Measurements from ENCODE around the gene TXNDC12.
"Not testable (repeated sequence)": the region's sequence is repeated elsewhere in the genome, so short reads cannot be mapped to it uniquely, and the experiment has no call there.

The TXNDC12 gene

GRCh38 chr1:52049337-52049736 lies 5.7 kb downstream of the TXNDC12 start:
- DNase-seq (ENCODE audit: low read depth in 4 of 4, low spot score in 1 of 4): not testable (repeated sequence)

GRCh38 chr1:52045666-52046195 lies 9.3 kb downstream of the TXNDC12 start:
- DNase-seq (ENCODE audit: low read depth in 4 of 4, low spot score in 1 of 4): not testable (repeated sequence)

GRCh38 chr1:52045236-52045635 lies 9.8 kb downstream of the TXNDC12 start:
- no peak for DNase-seq (ENCODE audit: low read depth in 4 of 4, low spot score in 1 of 4)

- no peak for DNase-seq (ENCODE audit: low read depth in 4 of 4, low spot score in 1 of 4)
These were observed 13.3 kb downstream of the TXNDC12 start for GRCh38 chr1:52041551-52042185.

GRCh38 chr1:52037909-52038308 lies 17.1 kb downstream of the TXNDC12 start:
- no peak for DNase-seq (ENCODE audit: low read depth in 4 of 4, low spot score in 1 of 4)

- DNase-seq (ENCODE audit: low read depth in 4 of 4, low spot score in 1 of 4): no peak
These were observed 17.6 kb downstream of the TXNDC12 start for GRCh38 chr1:52037402-52037814.

GRCh38 chr1:52034050-52034384 lies 21.0 kb downstream of the TXNDC12 start:
- no peak for DNase-seq (ENCODE audit: low read depth in 4 of 4, low spot score in 1 of 4)

GRCh38 chr1:52033190-52034049 lies 21.6 kb downstream of the TXNDC12 start, which contains the start of gene KTI12:
Gene KTI12, minus strand, starts transcription at chr1:52033810. Its CDS starts 49 bp downstream, at chr1:52033761.
- DNase-seq (ENCODE audit: low read depth in 4 of 4, low spot score in 1 of 4): peak; percentile 65 to 79 (median 74)

GRCh38 chr1:52032785-52033131 lies 22.2 kb downstream of the TXNDC12 start:
- DNase-seq (ENCODE audit: low read depth in 4 of 4, low spot score in 1 of 4): no peak

GRCh38 chr1:52032124-52032784 lies 22.7 kb downstream of the TXNDC12 start:
- DNase-seq (ENCODE audit: low read depth in 4 of 4, low spot score in 1 of 4): no peak

- not testable (repeated sequence) for DNase-seq (ENCODE audit: low read depth in 4 of 4, low spot score in 1 of 4)
These were observed 26.2 kb downstream of the TXNDC12 start for GRCh38 chr1:52028839-52029238.

GRCh38 chr1:52028328-52028727 lies 26.7 kb downstream of the TXNDC12 start:
- no peak for DNase-seq (ENCODE audit: low read depth in 4 of 4, low spot score in 1 of 4)

- no peak for DNase-seq (ENCODE audit: low read depth in 4 of 4, low spot score in 1 of 4)
These were observed 28.7 kb downstream of the TXNDC12 start for GRCh38 chr1:52026278-52026677.

GRCh38 chr1:52022133-52022532 lies 32.9 kb downstream of the TXNDC12 start:
- DNase-seq (ENCODE audit: low read depth in 4 of 4, low spot score in 1 of 4): no peak

- no peak for DNase-seq (ENCODE audit: low read depth in 4 of 4, low spot score in 1 of 4)
These were observed 46.8 kb downstream of the TXNDC12 start for GRCh38 chr1:52008071-52008809.

- no peak for DNase-seq (ENCODE audit: low read depth in 4 of 4, low spot score in 1 of 4)
These were observed 47.6 kb downstream of the TXNDC12 start for GRCh38 chr1:52007215-52008002.

GRCh38 chr1:52006081-52006553 lies 48.9 kb downstream of the TXNDC12 start:
- not testable (repeated sequence) for DNase-seq (ENCODE audit: low read depth in 4 of 4, low spot score in 1 of 4)

GRCh38 chr1:52005548-52005947 lies 49.4 kb downstream of the TXNDC12 start:
- DNase-seq (ENCODE audit: low read depth in 4 of 4, low spot score in 1 of 4): not testable (repeated sequence)

- no peak for DNase-seq (ENCODE audit: low read depth in 4 of 4, low spot score in 1 of 4)
These were observed 51.1 kb downstream of the TXNDC12 start for GRCh38 chr1:52003877-52004276.
